ENCODE measurements around the gene DENND4C. TPM values are rescaled to one million over a fixed set of nuclear protein-coding genes. Genes with fewer than 3 reads are reported as not detected.
"Not testable (repeated sequence)": the region's sequence is repeated elsewhere in the genome, so short reads cannot be mapped to it uniquely, and the experiment has no call there.

Gene DENND4C
- total RNA-seq, 2 experiments from 2014 or later, result 17.8 to 20.2 TPM

- POLR2A ChIA-PET, result interaction anchor here (0.7 to 2.3 kb wide), 10 partner anchors 9 to 331 kb away, joined by 3 to 21 read pairs (median 6); partner anchors contain the start of genes ACER2, DENND4C and RRAGA
- no peaks in the 10 kb centered on the region for H3K9me3 Mint-ChIP-seq
- H3K4me3 Mint-ChIP-seq, result peak overlapping the region; percentile 100
- DNase-seq, result no peak
- peak overlapping the region; percentile 100 for H3K27ac Mint-ChIP-seq
- H3K4me1 Mint-ChIP-seq (ENCODE audit: low read depth), result peaks cover 50% of the 10 kb centered on the region
- intact Hi-C loops (cut with micrococcal nuclease), result loop anchor here (1.0 to 5.0 kb wide), 8 partner anchors 29 to 1243 kb away; partner anchors contain the start of genes HAUS6, MLLT3 and RRAGA
- H3K36me3 Mint-ChIP-seq, result peaks cover 50% of the 10 kb centered on the region
- peaks cover 3% of the 10 kb centered on the region for H3K27me3 Mint-ChIP-seq
- CTCF ChIA-PET, result interaction anchor here (0.7 to 2.0 kb wide), 3 partner anchors 84 to 331 kb away, joined by 3 to 9 read pairs (median 3); partner anchors contain the start of gene RRAGA
Measured at GRCh38 chr9:19379697-19380046, 149.2 kb downstream of the DENND4C start.

- CTCF ChIA-PET, result interaction anchor here (2.0 kb wide), 1 partner anchor 332 kb away, joined by 9 read pairs; the partner anchor contains the start of gene RRAGA
- Mint-ChIP-seq H3K27me3 (peaks cover 3% of the 10 kb centered on the region), H3K4me1 (ENCODE audit: low read depth) (peaks cover 45% of the 10 kb centered on the region), H3K4me3 (peak overlapping the region; percentile 100), H3K27ac (peak overlapping the region; percentile 100), H3K9me3 (no peaks in the 10 kb centered on the region), H3K36me3 (peaks cover 46% of the 10 kb centered on the region)
- intact Hi-C loops (cut with micrococcal nuclease), result loop anchor here (1.0 to 5.0 kb wide), 8 partner anchors 28 to 1242 kb away; partner anchors contain the start of genes HAUS6, MLLT3 and RRAGA
- DNase-seq, result no peak
- POLR2A ChIA-PET, result interaction anchor here (0.9 to 2.3 kb wide), 7 partner anchors 10 to 332 kb away, joined by 3 to 21 read pairs (median 8); partner anchors contain the start of genes ACER2 and RRAGA
Measured at GRCh38 chr9:19380826-19381075, 150.3 kb downstream of the DENND4C start.

- H3K9me3 Mint-ChIP-seq, result no peaks in the 10 kb centered on the region
- CTCF ChIA-PET, result interaction anchor here (1.0 kb wide), 1 partner anchor 83 kb away, joined by 4 read pairs; no protein-coding TSS in a partner anchor
- POLR2A ChIA-PET, result no interaction called here
- peak; percentile 18 for DNase-seq
- H3K27ac Mint-ChIP-seq, result no peak overlapping the region
- intact Hi-C loops (cut with micrococcal nuclease), result loop anchor here (5.0 kb wide), 2 partner anchors 61 to 1241 kb away; partner anchors contain the start of gene MLLT3
- peaks cover 37% of the 10 kb centered on the region for H3K4me1 Mint-ChIP-seq (ENCODE audit: low read depth)
- H3K36me3 Mint-ChIP-seq, result peaks cover 37% of the 10 kb centered on the region
- H3K27me3 Mint-ChIP-seq, result peaks cover 3% of the 10 kb centered on the region
- H3K4me3 Mint-ChIP-seq, result no peak overlapping the region
Measured at GRCh38 chr9:19381656-19382055, 151.2 kb downstream of the DENND4C start.

- H3K36me3 Mint-ChIP-seq; H3K4me3 Mint-ChIP-seq; H3K27me3 Mint-ChIP-seq; H3K9me3 Mint-ChIP-seq; H3K27ac Mint-ChIP-seq; POLR2A ChIA-PET; CTCF ChIA-PET; intact Hi-C loops (cut with micrococcal nuclease); DNase-seq: not testable (repeated sequence)
- H3K4me1 Mint-ChIP-seq (ENCODE audit: low read depth), result peaks cover 19% of the 10 kb centered on the region
Measured at GRCh38 chr9:19385212-19385611, 154.7 kb downstream of the DENND4C start.

GRCh38 chr9:19385786-19386501 lies 155.5 kb downstream of the DENND4C start:
- Mint-ChIP-seq H3K27me3 (peaks cover 2% of the 10 kb centered on the region), H3K27ac (no peak overlapping the region), H3K4me3 (no peak overlapping the region), H3K36me3 (no peaks in the 10 kb centered on the region), H3K4me1 (ENCODE audit: low read depth) (peaks cover 13% of the 10 kb centered on the region), H3K9me3 (no peaks in the 10 kb centered on the region)
- CTCF ChIA-PET, result no interaction called here
- POLR2A ChIA-PET, result no interaction called here
- intact Hi-C loops (cut with micrococcal nuclease), result no loop called here
- DNase-seq, result no peak

- Mint-ChIP-seq H3K9me3 (no peaks in the 10 kb centered on the region), H3K4me1 (ENCODE audit: low read depth) (peaks cover 7% of the 10 kb centered on the region), H3K27me3 (peaks cover 2% of the 10 kb centered on the region), H3K36me3 (no peaks in the 10 kb centered on the region), H3K27ac (no peak overlapping the region), H3K4me3 (no peak overlapping the region)
- ChIA-PET POLR2A (no interaction called here), CTCF (no interaction called here)
- intact Hi-C loops (cut with micrococcal nuclease), result no loop called here
- no peak for DNase-seq
Measured at GRCh38 chr9:19386502-19387044, 156.1 kb downstream of the DENND4C start.

- DNase-seq, result no peak
- Mint-ChIP-seq H3K27me3 (peaks cover 2% of the 10 kb centered on the region), H3K4me3 (no peak overlapping the region), H3K4me1 (ENCODE audit: low read depth) (peaks cover 1% of the 10 kb centered on the region), H3K9me3 (no peaks in the 10 kb centered on the region), H3K36me3 (no peaks in the 10 kb centered on the region), H3K27ac (no peak overlapping the region)
- ChIA-PET POLR2A (no interaction called here), CTCF (no interaction called here)
- intact Hi-C loops (cut with micrococcal nuclease), result no loop called here
Measured at GRCh38 chr9:19387317-19387716, 156.8 kb downstream of the DENND4C start.

GRCh38 chr9:19389539-19389938 lies 159.0 kb downstream of the DENND4C start:
- intact Hi-C loops (cut with micrococcal nuclease); H3K9me3 Mint-ChIP-seq; DNase-seq; H3K4me1 Mint-ChIP-seq (ENCODE audit: low read depth); H3K4me3 Mint-ChIP-seq; H3K36me3 Mint-ChIP-seq; H3K27me3 Mint-ChIP-seq; H3K27ac Mint-ChIP-seq; CTCF ChIA-PET; POLR2A ChIA-PET: not testable (repeated sequence)

GRCh38 chr9:19397845-19398244 lies 167.4 kb downstream of the DENND4C start:
- ChIA-PET CTCF (no interaction called here), POLR2A (no interaction called here)
- Mint-ChIP-seq H3K27me3 (no peaks in the 10 kb centered on the region), H3K4me3 (no peak overlapping the region), H3K36me3 (no peaks in the 10 kb centered on the region), H3K9me3 (no peaks in the 10 kb centered on the region), H3K4me1 (ENCODE audit: low read depth) (no peaks in the 10 kb centered on the region), H3K27ac (no peak overlapping the region)
- intact Hi-C loops (cut with micrococcal nuclease), result no loop called here
- DNase-seq, result no peak

- H3K27ac Mint-ChIP-seq; CTCF ChIA-PET; intact Hi-C loops (cut with micrococcal nuclease); H3K4me1 Mint-ChIP-seq (ENCODE audit: low read depth); H3K36me3 Mint-ChIP-seq; H3K4me3 Mint-ChIP-seq; DNase-seq; H3K27me3 Mint-ChIP-seq; POLR2A ChIA-PET; H3K9me3 Mint-ChIP-seq: not testable (repeated sequence)
Measured at GRCh38 chr9:19403231-19403630, 172.7 kb downstream of the DENND4C start.

GRCh38 chr9:19404283-19405075 lies 174.0 kb downstream of the DENND4C start:
- Mint-ChIP-seq H3K27me3 (no peaks in the 10 kb centered on the region), H3K36me3 (no peaks in the 10 kb centered on the region), H3K4me3 (no peak overlapping the region), H3K27ac (no peak overlapping the region), H3K9me3 (peaks cover 9% of the 10 kb centered on the region), H3K4me1 (ENCODE audit: low read depth) (peaks cover 5% of the 10 kb centered on the region)
- CTCF ChIA-PET, result no interaction called here
- intact Hi-C loops (cut with micrococcal nuclease), result no loop called here
- POLR2A ChIA-PET, result no interaction called here
- no peak for DNase-seq

- DNase-seq, result no peak
- H3K36me3 Mint-ChIP-seq, result no peaks in the 10 kb centered on the region
- no peak overlapping the region for H3K27ac Mint-ChIP-seq
- H3K4me3 Mint-ChIP-seq, result no peak overlapping the region
- H3K4me1 Mint-ChIP-seq (ENCODE audit: low read depth), result peaks cover 12% of the 10 kb centered on the region
- H3K9me3 Mint-ChIP-seq, result peaks cover 9% of the 10 kb centered on the region
- H3K27me3 Mint-ChIP-seq, result no peaks in the 10 kb centered on the region
- ChIA-PET CTCF (interaction anchor here (0.9 kb wide), 1 partner anchor 59 kb away, joined by 3 read pairs; no protein-coding TSS in a partner anchor), POLR2A (no interaction called here)
- intact Hi-C loops (cut with micrococcal nuclease), result no loop called here
Measured at GRCh38 chr9:19405771-19406170, 175.3 kb downstream of the DENND4C start.
